Dedifferentiated amniotic fluid mesenchymal stem cell (primary cell): Measurements from ENCODE around the gene RCVRN.

Experiments used
- DNase-seq: peaks from one replicate; pipeline ENCODE4 v3.0.0-alpha.2; 2016; ENCODE audit errors: extremely low spot score

Gene RCVRN

GRCh38 chr17:9850151-9850550 lies 54.9 kb downstream of the RCVRN start:
- DNase-seq: no peak
